Upper lobe of left lung (tissue), 6 donors: ENCODE measurements around the gene ELAC1. TPM values are rescaled to one million over a fixed set of nuclear protein-coding genes. Genes with fewer than 3 reads are reported as not detected.

ENCODE experiments used
- ATAC-seq, 2 donors: fragments of 200-7000 bp; cut with Tn5 transposase; one replicate each; pipeline ENCODE4 v1.9.1; 2022; ENCODE audit warnings: mild to moderate bottlenecking in 2 of 2, moderate library complexity in 2 of 2; ENCODE audit not compliant: low FRiP score in 2 of 2
- DNase-seq, 2 donors: peaks; one replicate each; pipeline ENCODE4 v3.0.0-alpha.2; 2019 to 2020
- H3K27ac ChIP-seq, 4 donors: fragments of 200-600 bp; sonication (generic); one replicate each; pipeline ENCODE4 v1.5.1; 2016 to 2019
- H3K27me3 ChIP-seq, 4 donors: fragments of 200-600 bp; sonication (generic); one replicate each; pipeline ENCODE4 v1.5.1; 2017 to 2019
- H3K36me3 ChIP-seq, 4 donors: fragments of 200-600 bp; sonication (generic); one replicate each; pipeline ENCODE4 v1.5.1; 2016 to 2019
- H3K4me1 ChIP-seq, 4 donors: fragments of 200-600 bp; sonication (generic); one replicate each; pipeline ENCODE4 v1.5.1; 2018 to 2019
- H3K4me3 ChIP-seq, 4 donors: fragments of 200-600 bp; sonication (generic); one replicate each; pipeline ENCODE4 v1.5.1; 2017 to 2019; ENCODE audit warnings: mild to moderate bottlenecking in 2 of 4, moderate library complexity in 1 of 4
- H3K9me3 ChIP-seq, 4 donors: fragments of 200-600 bp; sonication (generic); one replicate each; pipeline ENCODE4 v1.5.1; 2018 to 2019
- EP300 ChIP-seq, 4 donors: sonication (generic); formaldehyde crosslinking; IDR thresholded peaks; one replicate each; pipeline ENCODE4 v1.5.1; 2017; ENCODE audit warnings: antibody characterized with exemption in 4 of 4, control low read depth in 2 of 4
- POLR2A ChIP-seq, 4 donors: fragments of 450-650 bp; IDR thresholded peaks; one replicate each; pipeline ENCODE4 v1.5.1; 2016 to 2017; ENCODE audit warnings: antibody characterized with exemption in 4 of 4, mild to moderate bottlenecking in 2 of 4
- POLR2AphosphoS5 ChIP-seq, 2 donors: sonication (generic); formaldehyde crosslinking; IDR thresholded peaks; one replicate each; pipeline ENCODE4 v1.5.1; 2017; ENCODE audit warnings: antibody characterized with exemption in 2 of 2
- WGBS, 2 donors: methylation state at CpG; one replicate each; pipeline ENCODE4 v1.1.5; 2017 to 2018; 5-methylcytosine and 5-hydroxymethylcytosine counted together
- total RNA-seq, 6 donors: library from RNA; depleted of rRNA in 4 of 6; stranded (reverse); fragments of >200 nt in 4 of 6; gene quantifications; one replicate each; pipeline versions ENCODE4 v1.1.0 to v1.2.1, GENCODE V29; 2016 to 2021
- TF ChIP-seq, protein P1 (sequence below), 6 experiments: fragments of 450-650 bp in 4 of 6; fragments of 200-600 bp in 2 of 6; sonication (generic) in 2 of 6; IDR thresholded peaks; one replicate each; pipeline ENCODE4 v1.5.1; 2016 to 2019; ENCODE audit warnings: antibody characterized with exemption in 6 of 6
- donor health status: DM: no; HTN: no; CAD: no; lungs with moderate emphysema.
- donor health status: DM: no; HTN: yes; CAD: no; lungs with severe emphysema.

The ELAC1 gene
- total RNA-seq, 6 donors from 2014 or later: 2.3 to 11.9 (median 9.3) TPM

GRCh38 chr18:50982086-50982801 lies 14.4 kb downstream of the ELAC1 start:
- H3K4me3 ChIP-seq: no peak overlapping the region
- DNase-seq (no peak), ATAC-seq (no peak)
- peaks cover 2 to 37% (median 10%) of the 10 kb centered on the region in 4 donors for H3K36me3 ChIP-seq
- WGBS, 2 donors: 86 to 87% methylated on average over 8 of the region's 8 CpGs
- H3K4me1 ChIP-seq: peaks cover 0 to 6% (median 0%) of the 10 kb centered on the region in 4 donors
- H3K27me3 ChIP-seq: no peaks in the 10 kb centered on the region
- peaks cover 0 to 2% (median 0%) of the 10 kb centered on the region in 4 donors for H3K9me3 ChIP-seq
- TF ChIP-seq POLR2A (IDR thresholded peaks at IDR 0.05) (no peak), EP300 (IDR thresholded peaks at IDR 0.05) (no peak), POLR2AphosphoS5 (IDR thresholded peaks at IDR 0.05) (no peak)
- TF ChIP-seq, protein P1, sequence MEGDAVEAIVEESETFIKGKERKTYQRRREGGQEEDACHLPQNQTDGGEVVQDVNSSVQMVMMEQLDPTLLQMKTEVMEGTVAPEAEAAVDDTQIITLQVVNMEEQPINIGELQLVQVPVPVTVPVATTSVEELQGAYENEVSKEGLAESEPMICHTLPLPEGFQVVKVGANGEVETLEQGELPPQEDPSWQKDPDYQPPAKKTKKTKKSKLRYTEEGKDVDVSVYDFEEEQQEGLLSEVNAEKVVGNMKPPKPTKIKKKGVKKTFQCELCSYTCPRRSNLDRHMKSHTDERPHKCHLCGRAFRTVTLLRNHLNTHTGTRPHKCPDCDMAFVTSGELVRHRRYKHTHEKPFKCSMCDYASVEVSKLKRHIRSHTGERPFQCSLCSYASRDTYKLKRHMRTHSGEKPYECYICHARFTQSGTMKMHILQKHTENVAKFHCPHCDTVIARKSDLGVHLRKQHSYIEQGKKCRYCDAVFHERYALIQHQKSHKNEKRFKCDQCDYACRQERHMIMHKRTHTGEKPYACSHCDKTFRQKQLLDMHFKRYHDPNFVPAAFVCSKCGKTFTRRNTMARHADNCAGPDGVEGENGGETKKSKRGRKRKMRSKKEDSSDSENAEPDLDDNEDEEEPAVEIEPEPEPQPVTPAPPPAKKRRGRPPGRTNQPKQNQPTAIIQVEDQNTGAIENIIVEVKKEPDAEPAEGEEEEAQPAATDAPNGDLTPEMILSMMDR (IDR thresholded peaks at IDR 0.05): no peak
- no peak overlapping the region for H3K27ac ChIP-seq

- H3K9me3 ChIP-seq: no peaks in the 10 kb centered on the region
- H3K27ac ChIP-seq: no peak overlapping the region
- no peak overlapping the region for H3K4me3 ChIP-seq
- ATAC-seq (no peak), DNase-seq (no peak)
- WGBS, 2 donors: 96% methylated on average over 3 of the region's 3 CpGs
- H3K27me3 ChIP-seq: no peaks in the 10 kb centered on the region
- peaks cover 2 to 36% (median 7%) of the 10 kb centered on the region in 4 donors for H3K36me3 ChIP-seq
- H3K4me1 ChIP-seq: peaks cover 0 to 6% (median 0%) of the 10 kb centered on the region in 4 donors
- TF ChIP-seq EP300 (IDR thresholded peaks at IDR 0.05): no peak
- TF ChIP-seq, protein P1 (IDR thresholded peaks at IDR 0.05): no peak
- no peak for TF ChIP-seq POLR2AphosphoS5 (IDR thresholded peaks at IDR 0.05)
- no peak for TF ChIP-seq POLR2A (IDR thresholded peaks at IDR 0.05)
These were observed 15.0 kb downstream of the ELAC1 start for GRCh38 chr18:50982802-50983179.

- Histone ChIP-seq H3K27me3 (no peaks in the 10 kb centered on the region), H3K36me3 (peaks cover 0 to 16% (median 1%) of the 10 kb centered on the region in 4 donors), H3K9me3 (no peaks in the 10 kb centered on the region), H3K27ac (no peak overlapping the region), H3K4me1 (peaks cover 0 to 6% (median 0%) of the 10 kb centered on the region in 4 donors), H3K4me3 (no peak overlapping the region)
- TF ChIP-seq, protein P1 (IDR thresholded peaks at IDR 0.05): no peak
- TF ChIP-seq POLR2AphosphoS5 (IDR thresholded peaks at IDR 0.05): no peak
- TF ChIP-seq POLR2A (IDR thresholded peaks at IDR 0.05): no peak
- TF ChIP-seq EP300 (IDR thresholded peaks at IDR 0.05): no peak
- DNase-seq (no peak), ATAC-seq (no peak)
- WGBS, 2 donors: 91% methylated on average over 2 of the region's 2 CpGs
These were observed 18.7 kb downstream of the ELAC1 start for GRCh38 chr18:50986360-50987087.

DNA sequence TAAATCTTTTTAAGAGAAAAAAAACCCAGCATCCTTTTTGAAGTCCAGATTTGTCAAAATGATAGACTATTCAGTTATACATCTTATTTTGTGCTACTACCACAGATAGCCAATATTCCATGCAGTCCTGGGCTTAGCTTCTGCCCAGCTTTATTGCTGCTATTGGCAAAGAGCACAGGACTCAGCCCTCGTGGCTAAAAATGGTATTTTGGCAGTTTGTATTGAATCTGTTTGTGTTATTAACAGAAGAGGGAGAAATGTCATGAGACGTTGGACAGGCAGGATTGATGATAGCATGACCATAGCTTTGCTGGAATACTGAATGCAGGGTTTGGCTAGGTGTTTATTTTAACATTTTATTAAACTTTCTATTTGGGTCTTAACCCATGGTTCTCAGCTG lies 19.4 kb downstream of the ELAC1 start:
- no peak for TF ChIP-seq POLR2A (IDR thresholded peaks at IDR 0.05)
- no peak for TF ChIP-seq EP300 (IDR thresholded peaks at IDR 0.05)
- no peak for TF ChIP-seq POLR2AphosphoS5 (IDR thresholded peaks at IDR 0.05)
- H3K27me3 ChIP-seq: no peaks in the 10 kb centered on the region
- ATAC-seq: no peak
- H3K9me3 ChIP-seq: no peaks in the 10 kb centered on the region
- no peak overlapping the region for H3K4me3 ChIP-seq
- peaks cover 0 to 16% (median 1%) of the 10 kb centered on the region in 4 donors for H3K36me3 ChIP-seq
- WGBS, 2 donors: 52 to 66% methylated on average over 2 of the region's 2 CpGs
- H3K27ac ChIP-seq: no peak overlapping the region
- peaks cover 0 to 6% (median 0%) of the 10 kb centered on the region in 4 donors for H3K4me1 ChIP-seq
- DNase-seq: no peak

- TF ChIP-seq EP300 (IDR thresholded peaks at IDR 0.05): no peak
- no peak for TF ChIP-seq POLR2A (IDR thresholded peaks at IDR 0.05)
- no peak for TF ChIP-seq POLR2AphosphoS5 (IDR thresholded peaks at IDR 0.05)
- TF ChIP-seq, protein P1 (IDR thresholded peaks at IDR 0.05): no peak
- Histone ChIP-seq H3K4me3 (no peak overlapping the region), H3K27ac (no peak overlapping the region), H3K4me1 (peaks cover 0 to 6% (median 0%) of the 10 kb centered on the region in 4 donors), H3K36me3 (peaks cover 0 to 12% (median 1%) of the 10 kb centered on the region in 4 donors), H3K9me3 (no peaks in the 10 kb centered on the region), H3K27me3 (no peaks in the 10 kb centered on the region)
- 92 to 93% methylated on average over 3 of the region's 3 CpGs for WGBS, 2 donors
- DNase-seq: no peak
- no peak for ATAC-seq
These were observed 21.9 kb downstream of the ELAC1 start for GRCh38 chr18:50989711-50990110.
